ENCODE data around the gene OR2AT4.

The OR2AT4 gene

DNA sequence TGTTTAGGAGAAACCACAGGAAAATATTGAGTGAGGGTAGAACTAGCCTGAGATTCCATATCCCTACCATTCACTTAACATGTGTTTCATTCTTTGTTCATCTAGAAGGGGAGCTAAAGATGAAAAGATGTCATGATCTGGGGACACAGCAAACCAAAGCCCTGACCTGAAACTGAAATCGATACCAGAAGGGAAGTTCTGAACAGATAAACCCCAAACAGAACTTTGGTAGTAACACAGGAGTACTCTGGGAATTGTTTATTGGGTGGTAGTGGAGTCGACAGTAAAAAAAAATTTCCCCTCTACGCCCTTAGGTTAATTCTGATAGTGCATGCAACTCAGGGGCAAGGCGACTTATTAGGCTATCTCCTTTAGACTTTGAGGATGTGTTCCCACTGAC lies 27.2 kb downstream of the OR2AT4 start:
- no peaks in the 10 kb centered on the region for H3K4me1 ChIP-seq (ENCODE audit: control insufficient read depth in 2 of 2, insufficient read depth in 2 of 2, low read length in 2 of 2)
- H3K9ac ChIP-seq (ENCODE audit: low read depth in 1 of 2, low read length in 2 of 2) = no peak overlapping the region
- H3K9me3 ChIP-seq (ENCODE audit: control insufficient read depth in 2 of 2, low read length in 2 of 2) = no peaks in the 10 kb centered on the region
- no peak overlapping the region for H3K27ac ChIP-seq (ENCODE audit: low read depth in 2 of 2, low read length in 2 of 2)
- no peaks in the 10 kb centered on the region for H3K27me3 ChIP-seq (ENCODE audit: control insufficient read depth in 2 of 2, insufficient read depth in 2 of 2, low read length in 2 of 2)
- H3K36me3 ChIP-seq (ENCODE audit: control insufficient read depth in 2 of 2, insufficient read depth in 2 of 2, low read length in 2 of 2) = no peaks in the 10 kb centered on the region
- no peak overlapping the region for H3K4me3 ChIP-seq (ENCODE audit: low read length in 2 of 2)

DNA sequence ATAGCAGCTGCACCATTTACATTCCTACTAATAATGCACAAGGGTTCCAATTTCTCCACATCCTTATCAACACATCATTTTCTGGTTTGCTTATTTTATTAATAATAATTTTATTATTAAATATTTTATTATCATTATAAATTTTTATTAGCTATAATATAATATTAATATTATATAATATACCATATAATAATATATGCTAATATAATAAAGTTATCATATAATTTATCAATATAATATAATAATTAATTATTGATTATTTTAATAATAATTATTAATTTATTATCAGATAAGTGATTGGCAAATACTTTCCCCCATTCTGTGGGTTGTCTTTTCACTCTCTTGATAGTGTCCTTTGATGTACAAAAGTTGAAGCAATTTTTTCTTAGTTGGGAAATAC lies 27.7 kb downstream of the OR2AT4 start:
- Histone ChIP-seq H3K27ac (ENCODE audit: low read depth in 2 of 2, low read length in 2 of 2) (no peak overlapping the region), H3K36me3 (ENCODE audit: control insufficient read depth in 2 of 2, insufficient read depth in 2 of 2, low read length in 2 of 2) (no peaks in the 10 kb centered on the region), H3K9me3 (ENCODE audit: control insufficient read depth in 2 of 2, low read length in 2 of 2) (no peaks in the 10 kb centered on the region)

DNA sequence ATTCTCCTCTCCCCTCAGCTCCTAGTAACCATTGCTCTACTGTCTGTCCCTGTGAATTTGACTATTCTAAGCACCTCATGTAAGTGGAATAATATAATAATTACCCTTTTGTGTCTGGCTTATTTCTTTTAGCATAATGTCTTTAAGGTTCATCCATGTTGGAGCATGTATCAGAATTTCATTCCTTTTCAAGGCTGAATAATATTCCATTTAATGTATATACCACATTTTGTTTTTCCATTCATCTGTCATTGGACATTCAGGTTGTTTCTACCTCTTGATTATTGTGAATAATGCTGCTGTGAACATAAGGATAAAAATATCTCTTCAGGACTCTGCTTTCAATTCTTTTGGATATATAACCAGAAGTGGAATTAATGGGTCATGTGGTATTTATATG lies 28.1 kb downstream of the OR2AT4 start:
- H3K27ac ChIP-seq (ENCODE audit: low read depth in 2 of 2, low read length in 2 of 2) = no peak overlapping the region
- H3K4me1 ChIP-seq (ENCODE audit: control insufficient read depth in 2 of 2, insufficient read depth in 2 of 2, low read length in 2 of 2) = no peaks in the 10 kb centered on the region
- no peak overlapping the region for H3K9ac ChIP-seq (ENCODE audit: low read depth in 1 of 2, low read length in 2 of 2)
- no peaks in the 10 kb centered on the region for H3K9me3 ChIP-seq (ENCODE audit: control insufficient read depth in 2 of 2, low read length in 2 of 2)
- H3K4me3 ChIP-seq (ENCODE audit: low read length in 2 of 2) = no peak overlapping the region
- no peaks in the 10 kb centered on the region for H3K27me3 ChIP-seq (ENCODE audit: control insufficient read depth in 2 of 2, insufficient read depth in 2 of 2, low read length in 2 of 2)
- no peaks in the 10 kb centered on the region for H3K36me3 ChIP-seq (ENCODE audit: control insufficient read depth in 2 of 2, insufficient read depth in 2 of 2, low read length in 2 of 2)

More for the DNA sequence above, 27.7 kb downstream of the OR2AT4 start:
- H3K4me3 ChIP-seq (ENCODE audit: low read length in 2 of 2) = no peak overlapping the region
- no peaks in the 10 kb centered on the region for H3K4me1 ChIP-seq (ENCODE audit: control insufficient read depth in 2 of 2, insufficient read depth in 2 of 2, low read length in 2 of 2)
- no peak overlapping the region for H3K9ac ChIP-seq (ENCODE audit: low read depth in 1 of 2, low read length in 2 of 2)
- no peaks in the 10 kb centered on the region for H3K27me3 ChIP-seq (ENCODE audit: control insufficient read depth in 2 of 2, insufficient read depth in 2 of 2, low read length in 2 of 2)

DNA sequence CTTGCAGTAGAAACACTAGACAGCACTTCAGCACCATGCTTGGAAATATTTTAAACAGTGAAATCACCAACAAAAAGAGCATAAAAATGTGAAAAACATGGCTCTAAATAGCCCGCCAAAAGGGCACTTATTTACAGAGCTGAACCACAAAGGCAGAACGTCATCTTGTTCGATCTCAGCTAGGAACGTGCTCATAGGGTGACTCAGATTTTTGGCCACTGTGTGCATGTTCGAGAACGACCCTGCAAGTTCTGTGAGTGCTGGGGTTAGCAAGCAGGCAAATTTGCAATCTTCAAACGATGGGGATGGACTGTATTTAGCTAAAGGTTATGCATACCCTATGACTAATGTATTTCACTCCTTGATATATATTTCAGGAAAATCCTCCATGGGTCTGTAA lies 30.6 kb downstream of the OR2AT4 start:
- H3K9me3 ChIP-seq (ENCODE audit: control insufficient read depth in 2 of 2, low read length in 2 of 2) = no peaks in the 10 kb centered on the region
- H3K4me1 ChIP-seq (ENCODE audit: control insufficient read depth in 2 of 2, insufficient read depth in 2 of 2, low read length in 2 of 2) = no peaks in the 10 kb centered on the region
- H3K27ac ChIP-seq (ENCODE audit: low read depth in 2 of 2, low read length in 2 of 2) = no peak overlapping the region
- H3K4me3 ChIP-seq (ENCODE audit: low read length in 2 of 2) = no peak overlapping the region
- no peak overlapping the region for H3K9ac ChIP-seq (ENCODE audit: low read depth in 1 of 2, low read length in 2 of 2)
- no peaks in the 10 kb centered on the region for H3K27me3 ChIP-seq (ENCODE audit: control insufficient read depth in 2 of 2, insufficient read depth in 2 of 2, low read length in 2 of 2)
- no peaks in the 10 kb centered on the region for H3K36me3 ChIP-seq (ENCODE audit: control insufficient read depth in 2 of 2, insufficient read depth in 2 of 2, low read length in 2 of 2)

DNA sequence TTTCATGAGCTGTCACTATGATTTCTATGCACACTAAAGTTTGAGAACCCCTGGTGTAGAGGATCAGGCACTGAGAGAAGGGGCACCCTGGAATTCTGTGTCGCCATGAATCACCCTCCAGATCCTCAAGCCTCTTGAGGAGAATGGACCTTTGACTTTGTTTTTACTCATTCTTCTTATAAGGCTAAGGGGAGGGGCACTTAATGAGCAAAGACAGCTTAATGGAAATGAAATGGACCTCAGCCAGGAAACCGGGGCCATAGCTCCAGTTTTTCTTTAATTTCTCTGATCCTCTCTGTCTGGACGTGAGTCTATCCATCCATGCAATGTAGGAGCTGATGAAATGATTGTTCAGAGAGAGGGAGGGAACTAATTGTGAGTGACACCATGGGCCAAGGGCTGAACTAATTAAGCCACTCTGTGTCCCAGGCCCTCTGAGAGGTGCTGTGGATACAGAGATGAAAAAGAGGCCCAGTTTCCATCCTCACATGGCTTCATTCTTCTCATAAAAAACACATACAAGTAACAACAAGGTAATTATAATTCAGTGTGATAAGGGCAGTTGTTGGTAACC lies 32.8 kb downstream of the OR2AT4 start:
- no peak overlapping the region for H3K27ac ChIP-seq (ENCODE audit: low read depth in 2 of 2, low read length in 2 of 2)
- H3K4me1 ChIP-seq (ENCODE audit: control insufficient read depth in 2 of 2, insufficient read depth in 2 of 2, low read length in 2 of 2) = no peaks in the 10 kb centered on the region
- H3K4me3 ChIP-seq (ENCODE audit: low read length in 2 of 2) = no peak overlapping the region
- no peaks in the 10 kb centered on the region for H3K9me3 ChIP-seq (ENCODE audit: control insufficient read depth in 2 of 2, low read length in 2 of 2)
- no peak overlapping the region for H3K9ac ChIP-seq (ENCODE audit: low read depth in 1 of 2, low read length in 2 of 2)
- H3K27me3 ChIP-seq (ENCODE audit: control insufficient read depth in 2 of 2, insufficient read depth in 2 of 2, low read length in 2 of 2) = no peaks in the 10 kb centered on the region
- H3K36me3 ChIP-seq (ENCODE audit: control insufficient read depth in 2 of 2, insufficient read depth in 2 of 2, low read length in 2 of 2) = no peaks in the 10 kb centered on the region

DNA sequence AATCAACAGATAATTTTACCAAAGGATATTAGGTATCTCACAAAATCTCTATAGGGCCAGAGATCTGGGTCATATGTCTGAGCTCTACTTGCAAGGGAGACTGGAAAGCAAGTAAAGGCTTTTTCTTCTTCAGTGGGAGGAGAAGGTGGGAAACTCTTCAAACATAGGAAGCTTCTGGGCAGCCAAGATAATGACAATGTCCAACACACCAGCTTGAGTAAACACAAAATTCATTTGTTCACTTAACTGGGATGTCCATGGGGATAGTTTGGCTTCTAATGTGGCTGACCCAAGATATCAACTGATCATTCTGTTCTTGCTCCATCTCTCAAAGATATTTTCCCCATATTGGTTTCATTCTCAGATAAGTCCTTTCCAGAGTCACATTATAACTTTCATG lies 37.4 kb downstream of the OR2AT4 start:
- Histone ChIP-seq H3K27ac (ENCODE audit: low read depth in 2 of 2, low read length in 2 of 2) (no peak overlapping the region), H3K4me1 (ENCODE audit: control insufficient read depth in 2 of 2, insufficient read depth in 2 of 2, low read length in 2 of 2) (no peaks in the 10 kb centered on the region), H3K4me3 (ENCODE audit: low read length in 2 of 2) (no peak overlapping the region)

DNA sequence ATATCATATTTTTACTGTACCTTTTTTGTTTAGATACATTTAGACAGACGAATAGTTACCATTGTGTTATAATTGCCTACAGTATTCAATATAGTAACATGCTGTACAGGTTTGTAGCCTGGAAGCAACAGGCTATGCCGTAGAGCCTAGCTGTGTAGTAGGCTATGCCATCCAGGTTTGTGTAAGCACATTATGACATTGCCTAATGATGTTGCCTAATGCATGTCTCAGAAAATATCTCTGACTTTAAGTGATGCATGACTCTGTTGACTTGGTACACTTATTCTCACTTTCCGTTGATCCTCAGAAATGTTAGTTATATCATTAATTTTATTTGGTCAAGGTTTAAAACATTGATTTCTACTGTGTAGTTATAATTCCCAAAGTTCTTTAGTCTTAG lies 39.9 kb downstream of the OR2AT4 start:
- Histone ChIP-seq H3K9ac (ENCODE audit: low read depth in 1 of 2, low read length in 2 of 2) (no peak overlapping the region), H3K9me3 (ENCODE audit: control insufficient read depth in 2 of 2, low read length in 2 of 2) (peaks cover 0 to 4% of the 10 kb centered on the region in 2 donors), H3K36me3 (ENCODE audit: control insufficient read depth in 2 of 2, insufficient read depth in 2 of 2, low read length in 2 of 2) (no peaks in the 10 kb centered on the region), H3K4me1 (ENCODE audit: control insufficient read depth in 2 of 2, insufficient read depth in 2 of 2, low read length in 2 of 2) (no peaks in the 10 kb centered on the region), H3K27ac (ENCODE audit: low read depth in 2 of 2, low read length in 2 of 2) (no peak overlapping the region), H3K4me3 (ENCODE audit: low read length in 2 of 2) (no peak overlapping the region), H3K27me3 (ENCODE audit: control insufficient read depth in 2 of 2, insufficient read depth in 2 of 2, low read length in 2 of 2) (no peaks in the 10 kb centered on the region)

More for the DNA sequence above, 37.4 kb downstream of the OR2AT4 start:
- no peaks in the 10 kb centered on the region for H3K27me3 ChIP-seq (ENCODE audit: control insufficient read depth in 2 of 2, insufficient read depth in 2 of 2, low read length in 2 of 2)
- H3K9ac ChIP-seq (ENCODE audit: low read depth in 1 of 2, low read length in 2 of 2) = no peak overlapping the region
- no peaks in the 10 kb centered on the region for H3K9me3 ChIP-seq (ENCODE audit: control insufficient read depth in 2 of 2, low read length in 2 of 2)
- no peaks in the 10 kb centered on the region for H3K36me3 ChIP-seq (ENCODE audit: control insufficient read depth in 2 of 2, insufficient read depth in 2 of 2, low read length in 2 of 2)

DNA sequence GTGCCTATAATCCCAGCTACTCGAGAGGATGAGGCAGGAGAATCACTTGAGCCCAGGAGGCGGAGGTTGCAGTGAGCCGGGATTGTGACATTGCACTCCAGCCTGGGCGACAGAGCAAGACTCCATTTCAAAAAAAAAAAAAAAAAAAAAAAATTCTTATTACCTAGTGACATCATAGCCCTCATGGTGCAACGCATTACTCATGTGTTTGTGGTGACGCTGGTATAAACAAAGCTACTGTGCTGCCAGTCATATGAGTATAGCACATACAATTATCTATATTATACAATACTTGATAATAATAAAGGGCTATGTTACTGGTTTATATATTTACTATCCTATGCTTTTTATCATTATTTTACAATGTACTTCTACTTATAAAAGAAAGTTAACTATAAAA lies 41.2 kb downstream of the OR2AT4 start:
- H3K4me1 ChIP-seq (ENCODE audit: control insufficient read depth in 2 of 2, insufficient read depth in 2 of 2, low read length in 2 of 2) = no peaks in the 10 kb centered on the region
- no peak overlapping the region for H3K27ac ChIP-seq (ENCODE audit: low read depth in 2 of 2, low read length in 2 of 2)
- peaks cover 0 to 4% of the 10 kb centered on the region in 2 donors for H3K9me3 ChIP-seq (ENCODE audit: control insufficient read depth in 2 of 2, low read length in 2 of 2)
- H3K4me3 ChIP-seq (ENCODE audit: low read length in 2 of 2) = no peak overlapping the region
- no peaks in the 10 kb centered on the region for H3K36me3 ChIP-seq (ENCODE audit: control insufficient read depth in 2 of 2, insufficient read depth in 2 of 2, low read length in 2 of 2)
- no peaks in the 10 kb centered on the region for H3K27me3 ChIP-seq (ENCODE audit: control insufficient read depth in 2 of 2, insufficient read depth in 2 of 2, low read length in 2 of 2)
- no peak overlapping the region for H3K9ac ChIP-seq (ENCODE audit: low read depth in 1 of 2, low read length in 2 of 2)

DNA sequence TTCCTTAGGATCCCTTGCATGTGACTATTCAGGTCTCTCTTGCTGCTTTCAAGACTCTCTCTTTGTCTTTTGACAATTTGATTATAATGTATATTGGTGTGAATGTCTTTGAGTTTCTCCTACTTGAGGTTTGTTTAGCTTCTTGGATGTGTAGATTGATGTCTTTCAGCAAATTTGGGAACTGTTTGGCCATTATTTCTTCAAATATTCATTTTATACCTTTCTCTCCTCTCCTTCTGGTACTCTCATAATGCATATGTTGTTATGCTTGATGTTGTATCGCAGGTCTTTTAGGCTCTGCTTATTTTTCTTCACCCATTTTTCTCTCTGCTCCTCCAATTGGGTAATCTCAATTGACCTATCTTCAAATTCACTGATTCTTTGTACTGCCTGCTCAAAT lies 44.2 kb downstream of the OR2AT4 start:
- Histone ChIP-seq H3K9me3 (ENCODE audit: control insufficient read depth in 2 of 2, low read length in 2 of 2) (peaks cover 0 to 4% of the 10 kb centered on the region in 2 donors), H3K27me3 (ENCODE audit: control insufficient read depth in 2 of 2, insufficient read depth in 2 of 2, low read length in 2 of 2) (no peaks in the 10 kb centered on the region), H3K4me1 (ENCODE audit: control insufficient read depth in 2 of 2, insufficient read depth in 2 of 2, low read length in 2 of 2) (no peaks in the 10 kb centered on the region), H3K9ac (ENCODE audit: low read depth in 1 of 2, low read length in 2 of 2) (no peak overlapping the region), H3K27ac (ENCODE audit: low read depth in 2 of 2, low read length in 2 of 2) (no peak overlapping the region), H3K36me3 (ENCODE audit: control insufficient read depth in 2 of 2, insufficient read depth in 2 of 2, low read length in 2 of 2) (no peaks in the 10 kb centered on the region), H3K4me3 (ENCODE audit: low read length in 2 of 2) (no peak overlapping the region)

DNA sequence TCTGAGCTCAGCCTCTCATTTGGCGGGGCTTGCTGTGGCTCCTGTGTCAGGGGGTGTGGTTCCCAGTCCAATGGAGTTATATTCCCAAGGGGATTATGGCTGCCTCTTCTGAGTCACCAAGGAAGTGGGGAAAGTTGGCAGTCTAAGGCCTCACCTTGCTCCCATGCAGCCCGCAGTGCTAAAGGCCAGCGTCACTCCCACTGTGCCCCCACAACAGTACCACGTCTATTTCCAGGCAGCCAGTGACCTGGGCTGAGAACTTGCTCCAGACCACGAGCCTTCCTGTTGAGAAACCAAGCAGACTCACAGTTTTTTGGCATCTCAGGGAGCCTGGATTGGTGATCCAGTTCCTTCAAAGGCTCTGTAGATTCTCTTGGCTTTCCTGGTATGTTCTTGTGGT lies 45.6 kb downstream of the OR2AT4 start:
- no peaks in the 10 kb centered on the region for H3K27me3 ChIP-seq (ENCODE audit: control insufficient read depth in 2 of 2, insufficient read depth in 2 of 2, low read length in 2 of 2)
- H3K4me3 ChIP-seq (ENCODE audit: low read length in 2 of 2) = no peak overlapping the region
- no peak overlapping the region for H3K9ac ChIP-seq (ENCODE audit: low read depth in 1 of 2, low read length in 2 of 2)
- H3K36me3 ChIP-seq (ENCODE audit: control insufficient read depth in 2 of 2, insufficient read depth in 2 of 2, low read length in 2 of 2) = no peaks in the 10 kb centered on the region
- H3K27ac ChIP-seq (ENCODE audit: low read depth in 2 of 2, low read length in 2 of 2) = no peak overlapping the region
- H3K4me1 ChIP-seq (ENCODE audit: control insufficient read depth in 2 of 2, insufficient read depth in 2 of 2, low read length in 2 of 2) = no peaks in the 10 kb centered on the region
- H3K9me3 ChIP-seq (ENCODE audit: control insufficient read depth in 2 of 2, low read length in 2 of 2) = peaks cover 0 to 4% of the 10 kb centered on the region in 2 donors

DNA sequence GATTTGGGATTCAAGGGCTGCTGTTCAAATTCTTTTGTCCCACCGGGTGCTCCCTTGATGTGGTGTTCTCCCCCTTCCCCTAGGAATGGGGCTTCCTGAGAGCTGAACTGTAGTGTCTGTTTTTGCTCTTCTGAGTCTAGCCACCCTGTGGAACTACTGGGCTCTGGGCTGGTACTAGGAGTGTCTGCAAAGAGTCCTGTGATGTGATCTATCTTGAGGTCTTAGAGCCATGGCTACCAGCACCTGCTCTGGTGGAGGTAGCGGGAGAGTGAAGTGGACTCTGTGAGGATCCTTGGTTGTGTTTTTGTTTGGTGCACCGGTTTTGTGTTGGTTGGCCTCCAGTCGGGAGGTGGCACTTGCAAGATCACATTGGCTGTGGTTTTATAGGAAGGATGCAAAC lies 46.2 kb downstream of the OR2AT4 start:
- no peaks in the 10 kb centered on the region for H3K36me3 ChIP-seq (ENCODE audit: control insufficient read depth in 2 of 2, insufficient read depth in 2 of 2, low read length in 2 of 2)
- no peak overlapping the region for H3K9ac ChIP-seq (ENCODE audit: low read depth in 1 of 2, low read length in 2 of 2)
- H3K27ac ChIP-seq (ENCODE audit: low read depth in 2 of 2, low read length in 2 of 2) = no peak overlapping the region
- H3K4me1 ChIP-seq (ENCODE audit: control insufficient read depth in 2 of 2, insufficient read depth in 2 of 2, low read length in 2 of 2) = no peaks in the 10 kb centered on the region
- no peak overlapping the region for H3K4me3 ChIP-seq (ENCODE audit: low read length in 2 of 2)
- H3K9me3 ChIP-seq (ENCODE audit: control insufficient read depth in 2 of 2, low read length in 2 of 2) = peaks cover 0 to 4% of the 10 kb centered on the region in 2 donors
- no peaks in the 10 kb centered on the region for H3K27me3 ChIP-seq (ENCODE audit: control insufficient read depth in 2 of 2, insufficient read depth in 2 of 2, low read length in 2 of 2)

Measured in mucosa of rectum (tissue), 2 donors.